ENCODE results near the gene SLCO4A1. TPM values are rescaled to one million over a fixed set of nuclear protein-coding genes. Genes with fewer than 3 reads are reported as not detected.
A peak's percentile ranks its signal among the peaks of the same experiment; 100 is the strongest.

SLCO4A1 gene
- total RNA-seq, 4 donors from 2014 or later, result 77.9 to 107 (median 81.5) TPM

DNA sequence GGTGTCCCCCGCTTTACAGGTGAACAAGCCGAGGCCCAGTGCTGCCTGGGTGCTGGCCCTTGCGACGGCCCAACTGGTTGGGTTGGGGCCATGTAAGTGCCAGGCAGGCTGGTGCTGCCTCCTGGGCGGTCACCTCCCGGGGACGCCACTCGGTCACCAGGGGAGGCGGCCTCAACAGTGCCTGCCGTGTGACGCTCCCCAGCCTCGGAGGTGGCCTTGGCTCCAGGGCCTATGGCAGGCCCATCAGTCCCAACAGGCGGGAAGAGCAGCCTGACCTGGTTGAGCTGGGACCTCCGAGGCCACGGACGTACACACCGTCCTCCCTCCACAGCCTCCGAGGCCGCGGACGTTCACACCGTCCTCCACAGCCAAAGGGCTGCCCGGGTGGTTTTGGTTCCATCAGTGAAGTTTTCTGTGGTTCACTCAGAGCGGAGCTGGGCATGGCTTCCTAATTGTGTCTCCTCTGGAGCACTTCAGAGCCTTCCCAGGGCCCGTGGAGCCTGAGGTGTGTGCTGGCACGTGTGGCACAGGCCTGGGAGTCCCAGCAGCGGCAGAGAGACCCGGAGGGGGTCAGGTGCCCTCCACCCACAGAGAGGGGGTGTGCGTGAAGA is 19.3 kb upstream of the SLCO4A1 start:
- WGBS, 2 donors, result 48 to 62% methylated on average over 13 to 28 of the region's 29 CpGs
- no peak for DNase-seq (ENCODE audit: low spot score in 2 of 2)
- H3K4me3 ChIP-seq (ENCODE audit: low read depth, poor library complexity, severe bottlenecking), result no peak overlapping the region
- intact Hi-C loops (cut with DNase I; ENCODE audit: low total_unique reads), result no loop called here
- no peak for TF ChIP-seq POLR2A (IDR thresholded peaks at IDR 0.05)
- TF ChIP-seq, protein P1, sequence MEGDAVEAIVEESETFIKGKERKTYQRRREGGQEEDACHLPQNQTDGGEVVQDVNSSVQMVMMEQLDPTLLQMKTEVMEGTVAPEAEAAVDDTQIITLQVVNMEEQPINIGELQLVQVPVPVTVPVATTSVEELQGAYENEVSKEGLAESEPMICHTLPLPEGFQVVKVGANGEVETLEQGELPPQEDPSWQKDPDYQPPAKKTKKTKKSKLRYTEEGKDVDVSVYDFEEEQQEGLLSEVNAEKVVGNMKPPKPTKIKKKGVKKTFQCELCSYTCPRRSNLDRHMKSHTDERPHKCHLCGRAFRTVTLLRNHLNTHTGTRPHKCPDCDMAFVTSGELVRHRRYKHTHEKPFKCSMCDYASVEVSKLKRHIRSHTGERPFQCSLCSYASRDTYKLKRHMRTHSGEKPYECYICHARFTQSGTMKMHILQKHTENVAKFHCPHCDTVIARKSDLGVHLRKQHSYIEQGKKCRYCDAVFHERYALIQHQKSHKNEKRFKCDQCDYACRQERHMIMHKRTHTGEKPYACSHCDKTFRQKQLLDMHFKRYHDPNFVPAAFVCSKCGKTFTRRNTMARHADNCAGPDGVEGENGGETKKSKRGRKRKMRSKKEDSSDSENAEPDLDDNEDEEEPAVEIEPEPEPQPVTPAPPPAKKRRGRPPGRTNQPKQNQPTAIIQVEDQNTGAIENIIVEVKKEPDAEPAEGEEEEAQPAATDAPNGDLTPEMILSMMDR (IDR thresholded peaks at IDR 0.05), result no peak

DNA sequence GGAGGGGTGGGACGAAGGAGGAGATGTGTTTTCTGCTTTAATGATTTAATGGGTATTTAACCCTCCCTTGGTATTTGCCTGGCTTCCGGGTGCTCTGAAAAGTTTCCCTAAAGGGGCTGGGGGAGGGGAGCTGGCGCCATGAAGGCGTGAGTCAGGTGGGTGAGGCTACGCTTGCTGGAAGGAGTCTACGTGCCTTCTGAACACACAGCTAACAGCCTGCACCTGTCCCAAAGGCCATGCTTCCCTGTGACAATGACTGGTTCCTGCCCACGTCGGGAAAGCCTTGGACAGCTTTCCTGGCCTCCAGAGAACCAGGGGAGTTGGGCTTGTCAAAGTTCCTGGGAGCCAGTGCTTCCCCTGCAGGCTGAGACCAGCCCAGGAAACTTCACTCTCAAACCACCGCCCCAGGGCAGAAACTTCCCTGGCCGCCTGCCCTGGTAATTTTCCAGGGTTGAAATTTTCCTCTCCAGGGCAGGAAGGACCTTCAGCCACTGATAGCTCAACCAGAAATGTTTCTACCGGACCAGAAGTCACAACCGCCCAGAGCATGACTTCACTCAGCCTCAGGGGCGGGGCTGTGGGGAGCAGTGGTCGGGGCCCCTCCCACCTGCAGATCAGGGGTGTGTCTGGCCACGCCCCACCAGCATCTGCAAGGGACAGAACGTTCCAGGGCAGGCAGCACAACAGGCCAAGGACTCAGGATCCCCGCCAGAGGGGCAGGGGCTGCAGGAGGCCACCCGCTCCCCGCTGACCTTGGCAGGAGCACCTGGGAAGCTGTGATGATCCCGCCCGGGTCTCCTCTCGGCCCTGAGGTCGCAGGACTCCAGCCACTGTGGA is 18.6 kb upstream of the SLCO4A1 start:
- no peak overlapping the region for H3K4me3 ChIP-seq (ENCODE audit: low read depth, poor library complexity, severe bottlenecking)
- DNase-seq (ENCODE audit: low spot score in 2 of 2), result peak; percentile 96 to 99
- peak in 1 of 2 donors; percentile 25 for TF ChIP-seq POLR2A (IDR thresholded peaks at IDR 0.05)
- TF ChIP-seq, protein P1 (IDR thresholded peaks at IDR 0.05), result peak in 1 of 3 donors; percentile 13
- intact Hi-C loops (cut with DNase I; ENCODE audit: low total_unique reads), result no loop called here
- WGBS, 2 donors, result 4 to 8% methylated on average over 20 to 23 of the region's 23 CpGs

- intact Hi-C loops (cut with DNase I; ENCODE audit: low total_unique reads), result no loop called here
- no peak for DNase-seq (ENCODE audit: low spot score in 2 of 2)
These were observed 18.0 kb upstream of the SLCO4A1 start for GRCh38 chr20:62624325-62624690.

DNA sequence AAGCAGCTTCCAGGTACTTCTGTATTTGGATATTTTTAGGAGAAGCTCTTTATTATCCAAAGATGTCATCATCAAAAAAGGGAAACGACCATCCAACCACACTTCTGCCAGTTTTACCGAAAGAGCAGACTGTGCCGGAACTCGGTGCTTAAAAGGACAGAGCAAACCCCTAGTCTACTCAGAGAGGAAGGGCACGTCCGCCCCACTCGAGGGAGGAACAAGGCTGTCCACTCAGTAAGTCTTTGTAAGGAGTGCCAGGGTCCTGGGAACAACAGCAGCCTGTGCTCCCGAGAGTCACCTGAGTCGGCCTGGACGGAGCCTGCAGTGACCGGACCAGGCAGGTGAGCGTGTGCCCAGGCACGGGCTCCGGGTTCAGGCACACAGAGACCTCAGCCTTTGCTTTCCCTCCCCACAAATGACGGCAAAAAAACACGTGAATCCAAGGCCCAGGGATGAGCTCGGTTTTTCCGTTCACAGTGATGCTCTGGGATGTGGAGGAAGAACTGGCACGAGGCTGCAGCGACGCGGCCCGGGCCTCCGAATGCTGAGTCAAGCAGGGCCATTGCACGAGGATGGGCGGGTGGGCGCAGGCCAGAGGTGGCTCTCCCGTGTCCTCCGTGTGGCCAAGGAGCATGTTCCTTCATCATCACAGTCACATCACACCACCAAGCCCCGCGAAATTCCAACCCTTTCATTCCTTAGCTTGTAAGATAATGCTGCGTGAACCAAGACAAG is 17.4 kb upstream of the SLCO4A1 start:
- peak; percentile 71 to 92 for DNase-seq (ENCODE audit: low spot score in 2 of 2)
- intact Hi-C loops (cut with DNase I; ENCODE audit: low total_unique reads), result no loop called here
- no peak for TF ChIP-seq POLR2A (IDR thresholded peaks at IDR 0.05)
- TF ChIP-seq, protein P1 (IDR thresholded peaks at IDR 0.05), result no peak
- 78% methylated on average over 29 to 31 of the region's 32 CpGs for WGBS, 2 donors
- no peak overlapping the region for H3K4me3 ChIP-seq (ENCODE audit: low read depth, poor library complexity, severe bottlenecking)

More at GRCh38 chr20:62624325-62624690, 18.0 kb upstream of the SLCO4A1 start:
- no peak overlapping the region for H3K4me3 ChIP-seq (ENCODE audit: low read depth, poor library complexity, severe bottlenecking)
- TF ChIP-seq POLR2A (IDR thresholded peaks at IDR 0.05), result no peak
- TF ChIP-seq, protein P1 (IDR thresholded peaks at IDR 0.05), result no peak
- 67 to 78% methylated on average over 7 of the region's 9 CpGs for WGBS, 2 donors

GRCh38 chr20:62625516-62625915 is 16.8 kb upstream of the SLCO4A1 start:
- no peak overlapping the region for H3K4me3 ChIP-seq (ENCODE audit: low read depth, poor library complexity, severe bottlenecking)
- intact Hi-C loops (cut with DNase I; ENCODE audit: low total_unique reads), result no loop called here
- no peak for DNase-seq (ENCODE audit: low spot score in 2 of 2)
- TF ChIP-seq POLR2A (IDR thresholded peaks at IDR 0.05), result no peak
- TF ChIP-seq, protein P1 (IDR thresholded peaks at IDR 0.05), result no peak
- 85 to 88% methylated on average over 19 to 21 of the region's 21 CpGs for WGBS, 2 donors
